Lower leg skin (tissue), 4 donors: ENCODE data around the gene EVA1B. TPM values are rescaled to one million over a fixed set of nuclear protein-coding genes. Genes with fewer than 3 reads are reported as not detected.

Experiments
- DNase-seq, 2 donors: peaks; one replicate each; pipeline ENCODE4 v3.0.0-alpha.2; 2019; ENCODE audit warnings: low spot score in 2 of 2
- H3K4me3 ChIP-seq: fragments of 200-600 bp; sonication (generic); 2 replicates; pipeline ENCODE4 v1.5.1; 2017; ENCODE audit warnings: mild to moderate bottlenecking, low read depth; ENCODE audit not compliant: poor library complexity, severe bottlenecking
- POLR2A ChIP-seq, 2 donors: fragments of 450-650 bp; IDR thresholded peaks; one replicate each; pipeline ENCODE4 v1.6.1; 2016 to 2017; ENCODE audit warnings: antibody characterized with exemption in 2 of 2, mild to moderate bottlenecking in 1 of 2, moderate library complexity in 1 of 2
- WGBS, 2 donors: methylation state at CpG; one replicate each; pipeline ENCODE4 v1.1.5; 2018; 5-methylcytosine and 5-hydroxymethylcytosine counted together
- intact Hi-C: fragments of 100-400 bp; cut with DNase I; formaldehyde crosslinking; loops from one replicate; pipeline ENCODE4 v1.15.0; 2023; ENCODE audit warnings: low total_unique reads
- total RNA-seq, 4 donors: library from RNA; depleted of rRNA; stranded (reverse); fragments of >200 nt; gene quantifications; one replicate each; pipeline ENCODE4 v1.1.0, GENCODE V29; 2016
- TF ChIP-seq, protein P1 (sequence below), 3 donors: fragments of 450-650 bp; IDR thresholded peaks; one replicate each; pipeline ENCODE4 v1.5.1; 2016; ENCODE audit warnings: antibody characterized with exemption in 3 of 3, mild to moderate bottlenecking in 3 of 3, moderate library complexity in 2 of 3

Gene EVA1B
- total RNA-seq, 4 donors from 2014 or later, result 29.8 to 35.5 (median 34.3) TPM

DNA sequence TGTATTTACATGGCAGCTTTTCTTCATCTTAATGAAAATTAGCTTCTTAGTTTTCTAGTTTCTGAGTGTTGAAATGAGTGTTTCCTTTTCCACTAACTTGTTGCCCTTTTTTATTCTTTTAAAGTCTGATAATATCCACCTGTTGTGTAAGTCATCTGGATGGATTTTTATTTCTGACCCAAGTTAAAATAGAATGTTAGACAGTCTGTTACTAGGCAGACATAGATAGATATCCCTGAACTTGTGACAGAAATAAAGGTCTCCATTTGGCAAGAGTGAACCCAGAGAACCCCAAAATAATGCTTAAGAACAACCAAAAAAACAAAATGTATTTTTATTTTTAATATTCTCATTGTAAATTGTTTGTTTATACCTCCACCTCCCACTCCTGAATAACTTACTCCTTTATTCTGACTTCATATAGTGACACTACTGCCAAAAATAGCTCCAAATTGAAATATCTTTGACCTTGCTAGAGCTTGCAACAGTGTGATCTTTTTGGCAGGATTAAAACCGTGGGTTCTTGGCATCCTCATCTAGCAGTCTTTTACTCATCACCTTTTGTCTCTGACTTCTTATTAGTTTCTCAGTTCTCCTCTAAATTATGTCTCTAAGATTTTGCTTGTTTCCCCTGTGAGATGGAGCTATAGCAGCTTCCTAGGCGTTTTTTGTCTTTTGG lies 44.2 kb downstream of the EVA1B start:
- no peak for DNase-seq
- intact Hi-C loops, result no loop called here
- WGBS, 2 donors, result 31 to 32% methylated on average over 2 of the region's 2 CpGs
- H3K4me3 ChIP-seq, result no peak overlapping the region
- TF ChIP-seq, protein P1, sequence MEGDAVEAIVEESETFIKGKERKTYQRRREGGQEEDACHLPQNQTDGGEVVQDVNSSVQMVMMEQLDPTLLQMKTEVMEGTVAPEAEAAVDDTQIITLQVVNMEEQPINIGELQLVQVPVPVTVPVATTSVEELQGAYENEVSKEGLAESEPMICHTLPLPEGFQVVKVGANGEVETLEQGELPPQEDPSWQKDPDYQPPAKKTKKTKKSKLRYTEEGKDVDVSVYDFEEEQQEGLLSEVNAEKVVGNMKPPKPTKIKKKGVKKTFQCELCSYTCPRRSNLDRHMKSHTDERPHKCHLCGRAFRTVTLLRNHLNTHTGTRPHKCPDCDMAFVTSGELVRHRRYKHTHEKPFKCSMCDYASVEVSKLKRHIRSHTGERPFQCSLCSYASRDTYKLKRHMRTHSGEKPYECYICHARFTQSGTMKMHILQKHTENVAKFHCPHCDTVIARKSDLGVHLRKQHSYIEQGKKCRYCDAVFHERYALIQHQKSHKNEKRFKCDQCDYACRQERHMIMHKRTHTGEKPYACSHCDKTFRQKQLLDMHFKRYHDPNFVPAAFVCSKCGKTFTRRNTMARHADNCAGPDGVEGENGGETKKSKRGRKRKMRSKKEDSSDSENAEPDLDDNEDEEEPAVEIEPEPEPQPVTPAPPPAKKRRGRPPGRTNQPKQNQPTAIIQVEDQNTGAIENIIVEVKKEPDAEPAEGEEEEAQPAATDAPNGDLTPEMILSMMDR (IDR thresholded peaks at IDR 0.05), result no peak
- TF ChIP-seq POLR2A (IDR thresholded peaks at IDR 0.05), result no peak

DNA sequence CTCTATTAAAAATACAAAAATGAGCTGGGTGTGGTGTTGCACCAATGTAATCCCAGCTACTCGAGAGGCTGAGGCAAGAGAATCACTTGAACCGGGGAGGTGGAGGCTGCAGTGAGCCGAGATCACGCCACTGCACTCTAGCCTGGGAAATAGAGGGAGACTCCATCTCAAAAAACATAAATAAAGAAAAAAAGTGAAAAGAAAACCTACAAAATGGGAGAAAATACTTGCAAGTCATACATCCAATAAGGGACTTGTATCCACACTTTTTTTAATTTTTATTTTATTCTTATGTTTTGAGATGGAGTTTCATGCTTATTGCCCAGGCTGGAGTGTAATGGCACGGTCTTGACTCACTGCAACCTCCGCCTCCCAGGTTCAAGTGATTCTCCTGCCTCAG lies 46.8 kb downstream of the EVA1B start:
- no peak overlapping the region for H3K4me3 ChIP-seq
- intact Hi-C loops, result no loop called here
- 90 to 94% methylated on average over 6 of the region's 6 CpGs for WGBS, 2 donors
- DNase-seq, result no peak
- TF ChIP-seq, protein P1 (IDR thresholded peaks at IDR 0.05), result no peak
- no peak for TF ChIP-seq POLR2A (IDR thresholded peaks at IDR 0.05)

DNA sequence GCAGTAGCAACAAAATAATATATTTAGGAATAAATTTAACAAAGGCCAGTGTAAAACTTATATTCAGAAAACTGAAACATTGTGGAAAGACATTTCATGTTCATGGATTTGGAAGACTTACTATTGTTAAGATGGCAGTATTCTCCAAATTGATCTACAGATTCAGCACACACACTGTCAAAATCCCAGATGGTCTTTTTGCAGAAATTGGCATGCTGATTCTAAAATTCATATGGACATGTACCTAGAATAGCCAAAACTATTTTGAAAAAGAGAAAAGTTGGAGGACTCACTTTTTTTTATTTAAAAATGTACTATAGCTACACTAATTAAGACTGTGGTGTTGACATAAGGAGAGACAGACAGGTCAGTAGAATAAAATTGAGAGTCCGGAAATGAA lies 49.2 kb downstream of the EVA1B start:
- WGBS, 2 donors, result 86 to 96% methylated on average over 1 of the region's 1 CpG
- intact Hi-C loops, result no loop called here
- DNase-seq, result no peak

DNA sequence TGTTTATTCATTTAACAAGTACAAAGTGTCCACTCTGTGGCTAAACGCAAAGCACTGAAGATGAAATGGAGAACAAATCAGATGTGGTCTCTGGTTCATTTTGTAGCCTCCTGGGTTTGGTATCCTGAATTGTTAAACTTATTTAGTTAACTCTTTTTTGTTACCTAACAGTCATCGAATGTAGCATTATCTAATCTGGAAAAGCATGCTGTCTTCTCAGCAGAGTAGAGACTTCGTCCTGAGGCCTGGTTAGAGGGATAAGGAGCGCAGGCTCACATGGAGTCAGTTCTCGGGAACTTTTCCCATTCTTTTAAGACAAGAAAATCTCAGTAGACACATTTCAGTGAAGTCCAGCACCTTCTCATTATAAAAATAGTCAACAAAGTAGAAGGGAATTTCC lies 50.4 kb downstream of the EVA1B start:
- no peak for TF ChIP-seq POLR2A (IDR thresholded peaks at IDR 0.05)
- TF ChIP-seq, protein P1 (IDR thresholded peaks at IDR 0.05), result no peak
- 94% methylated on average over 5 of the region's 5 CpGs for WGBS, 2 donors
- no peak overlapping the region for H3K4me3 ChIP-seq
- DNase-seq, result no peak
- intact Hi-C loops, result no loop called here

More for the DNA sequence above, 49.2 kb downstream of the EVA1B start:
- TF ChIP-seq, protein P1 (IDR thresholded peaks at IDR 0.05), result no peak
- TF ChIP-seq POLR2A (IDR thresholded peaks at IDR 0.05), result no peak
- H3K4me3 ChIP-seq, result no peak overlapping the region

Other genes starting within 250 kb of the EVA1B start
- under 1 TPM in 1 of 4 donors, not detected in 3; 0.38 TPM for gene TEKT2, start 239.6 kb downstream of the EVA1B start, total RNA-seq
- gene ADPRS, start 234.8 kb downstream of the EVA1B start, total RNA-seq, result 100 to 1,000 TPM in 1 of 4 donors, 10 to 100 TPM in 3; 54.5 to 119 (median 71.2) TPM
- 1 to 10 TPM; 4.8 to 9.8 (median 7.6) TPM for gene COL8A2, start 198.4 kb downstream of the EVA1B start, total RNA-seq
- 100 to 1,000 TPM in 2 of 4 donors, 10 to 100 TPM in 2; 78.3 to 113 (median 104) TPM for gene TRAPPC3, start 174.2 kb downstream of the EVA1B start, total RNA-seq
- 100 to 1,000 TPM; 115 to 171 (median 153) TPM for gene MAP7D1, start 167.5 kb downstream of the EVA1B start, total RNA-seq
- gene THRAP3, start 99.2 kb downstream of the EVA1B start, total RNA-seq, result 100 to 1,000 TPM in 1 of 4 donors, 10 to 100 TPM in 3; 64.1 to 102 (median 76.9) TPM
- 10 to 100 TPM in 3 of 4 donors, 1 to 10 TPM in 1; 9.8 to 20.9 (median 14.6) TPM for gene SH3D21, start 17.3 kb downstream of the EVA1B start, total RNA-seq
- 10 to 100 TPM; 58.7 to 73.1 (median 63.0) TPM for gene STK40, start 62.3 kb upstream of the EVA1B start, total RNA-seq
- gene LSM10, start 74.3 kb upstream of the EVA1B start, total RNA-seq, result 10 to 100 TPM; 21.0 to 32.2 (median 27.0) TPM
- gene OSCP1, start 126.8 kb upstream of the EVA1B start, total RNA-seq, result 1 to 10 TPM; 4.0 to 8.5 (median 4.8) TPM
- gene MRPS15, start 140.7 kb upstream of the EVA1B start, total RNA-seq, result 10 to 100 TPM; 62.8 to 84.6 (median 65.1) TPM
- gene CSF3R, start 159.3 kb upstream of the EVA1B start, total RNA-seq, result 1 to 10 TPM in 3 of 4 donors, under 1 TPM in 1; 0.69 to 3.1 (median 2.3) TPM